Ascending aorta (tissue), 2 donors: ENCODE results near the gene GSDMA. TPM values are rescaled to one million over a fixed set of nuclear protein-coding genes. Genes with fewer than 3 reads are reported as not detected.

Source experiments
- DNase-seq, 2 donors: peaks; one replicate each; pipeline ENCODE4 v3.0.0-alpha.2; 2019; ENCODE audit warnings: low spot score in 2 of 2
- H3K27ac ChIP-seq, 2 donors: fragments of 200-600 bp; sonication (generic); one replicate each; pipeline ENCODE4 v1.5.1; 2016 to 2017; ENCODE audit warnings: mild to moderate bottlenecking in 1 of 2
- H3K27me3 ChIP-seq: fragments of 200-600 bp; sonication (generic); one replicate; pipeline ENCODE4 v1.5.1; 2017
- H3K36me3 ChIP-seq, 2 donors: fragments of 200-600 bp; sonication (generic); one replicate each; pipeline ENCODE4 v1.5.1; 2016
- H3K4me1 ChIP-seq, 2 donors: fragments of 200-600 bp; sonication (generic); one replicate each; pipeline ENCODE4 v1.5.1; 2016 to 2017; ENCODE audit warnings: mild to moderate bottlenecking in 1 of 2
- H3K4me3 ChIP-seq, 2 donors: fragments of 200-600 bp; sonication (generic); one replicate each; pipeline ENCODE4 v1.5.1; 2016 to 2017; ENCODE audit warnings: mild to moderate bottlenecking in 1 of 2
- H3K9me3 ChIP-seq, 2 donors: fragments of 200-600 bp; sonication (generic); one replicate each; pipeline ENCODE4 v1.5.1; 2016
- intact Hi-C: fragments of 100-400 bp; cut with DNase I; formaldehyde crosslinking; loops from one replicate; pipeline ENCODE4 v1.15.1; 2023
- total RNA-seq: library from RNA; depleted of rRNA; stranded (reverse); fragments of >200 nt; gene quantifications from one replicate; pipeline ENCODE4 v1.1.0, GENCODE V29; 2016
- TF ChIP-seq, protein P1 (sequence below), 3 experiments: fragments of 200-600 bp in 2 of 3; fragments of 450-650 bp in 1 of 3; sonication (generic) in 2 of 3; IDR thresholded peaks; one replicate each; pipeline ENCODE4 v1.5.1; 2016 to 2019; ENCODE audit warnings: antibody characterized with exemption in 3 of 3, mild to moderate bottlenecking in 1 of 3, moderate library complexity in 1 of 3

The GSDMA gene
- total RNA-seq, 1 donor from 2014 or later: not detected

DNA sequence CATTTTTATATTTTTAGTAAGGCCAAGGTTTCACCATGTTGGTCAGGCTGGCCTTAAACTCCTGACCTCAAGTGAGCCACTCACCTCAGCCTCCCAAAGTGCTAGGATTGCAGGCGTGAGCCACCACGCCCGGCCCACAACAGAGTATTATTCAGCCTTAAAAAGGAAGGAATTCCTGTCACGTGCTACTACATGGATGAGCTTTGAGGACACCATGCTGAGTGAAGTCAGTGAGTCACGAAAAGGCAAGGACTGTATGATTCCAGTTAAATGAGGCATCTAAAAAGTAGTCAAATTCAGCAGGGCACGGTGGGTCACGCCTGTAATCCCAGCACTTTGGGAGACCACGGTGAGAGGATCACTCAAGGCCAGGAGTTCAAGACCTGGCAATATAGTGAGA, 62.1 kb downstream of the GSDMA start:
- Histone ChIP-seq H3K27ac (no peak overlapping the region), H3K36me3 (peaks cover 59 to 71% of the 10 kb centered on the region in 2 donors), H3K4me3 (no peak overlapping the region), H3K27me3 (no peaks in the 10 kb centered on the region), H3K9me3 (no peaks in the 10 kb centered on the region), H3K4me1 (peaks cover 0 to 14% of the 10 kb centered on the region in 2 donors)
- TF ChIP-seq, protein P1, sequence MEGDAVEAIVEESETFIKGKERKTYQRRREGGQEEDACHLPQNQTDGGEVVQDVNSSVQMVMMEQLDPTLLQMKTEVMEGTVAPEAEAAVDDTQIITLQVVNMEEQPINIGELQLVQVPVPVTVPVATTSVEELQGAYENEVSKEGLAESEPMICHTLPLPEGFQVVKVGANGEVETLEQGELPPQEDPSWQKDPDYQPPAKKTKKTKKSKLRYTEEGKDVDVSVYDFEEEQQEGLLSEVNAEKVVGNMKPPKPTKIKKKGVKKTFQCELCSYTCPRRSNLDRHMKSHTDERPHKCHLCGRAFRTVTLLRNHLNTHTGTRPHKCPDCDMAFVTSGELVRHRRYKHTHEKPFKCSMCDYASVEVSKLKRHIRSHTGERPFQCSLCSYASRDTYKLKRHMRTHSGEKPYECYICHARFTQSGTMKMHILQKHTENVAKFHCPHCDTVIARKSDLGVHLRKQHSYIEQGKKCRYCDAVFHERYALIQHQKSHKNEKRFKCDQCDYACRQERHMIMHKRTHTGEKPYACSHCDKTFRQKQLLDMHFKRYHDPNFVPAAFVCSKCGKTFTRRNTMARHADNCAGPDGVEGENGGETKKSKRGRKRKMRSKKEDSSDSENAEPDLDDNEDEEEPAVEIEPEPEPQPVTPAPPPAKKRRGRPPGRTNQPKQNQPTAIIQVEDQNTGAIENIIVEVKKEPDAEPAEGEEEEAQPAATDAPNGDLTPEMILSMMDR (IDR thresholded peaks at IDR 0.05): no peak
- DNase-seq: no peak
- intact Hi-C loops: no loop called here

DNA sequence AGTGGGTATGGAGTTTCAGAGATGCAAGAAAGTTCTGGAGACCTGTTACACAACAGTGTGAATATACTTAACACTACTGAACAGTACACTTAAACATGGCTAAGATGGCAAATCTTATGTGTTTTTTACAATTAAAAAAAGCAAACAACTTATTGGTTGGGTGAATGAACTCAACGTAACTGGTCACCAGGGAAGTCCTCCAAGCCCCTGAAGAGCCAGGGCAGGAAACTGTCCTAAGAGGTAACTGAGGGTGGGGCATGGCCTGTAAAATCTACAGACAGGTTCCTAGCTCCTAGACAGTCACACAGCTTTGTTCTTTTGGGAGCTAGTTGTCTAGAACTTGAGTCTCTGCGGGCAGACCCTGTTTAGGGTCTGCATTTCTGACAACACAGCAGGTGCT, 62.8 kb downstream of the GSDMA start:
- intact Hi-C loops: no loop called here
- no peak for DNase-seq
- H3K27me3 ChIP-seq: no peaks in the 10 kb centered on the region
- TF ChIP-seq, protein P1 (IDR thresholded peaks at IDR 0.05): no peak
- H3K4me3 ChIP-seq: no peak overlapping the region
- H3K4me1 ChIP-seq: peaks cover 0 to 14% of the 10 kb centered on the region in 2 donors
- H3K9me3 ChIP-seq: no peaks in the 10 kb centered on the region
- no peak overlapping the region for H3K27ac ChIP-seq
- peaks cover 60 to 71% of the 10 kb centered on the region in 2 donors for H3K36me3 ChIP-seq

DNA sequence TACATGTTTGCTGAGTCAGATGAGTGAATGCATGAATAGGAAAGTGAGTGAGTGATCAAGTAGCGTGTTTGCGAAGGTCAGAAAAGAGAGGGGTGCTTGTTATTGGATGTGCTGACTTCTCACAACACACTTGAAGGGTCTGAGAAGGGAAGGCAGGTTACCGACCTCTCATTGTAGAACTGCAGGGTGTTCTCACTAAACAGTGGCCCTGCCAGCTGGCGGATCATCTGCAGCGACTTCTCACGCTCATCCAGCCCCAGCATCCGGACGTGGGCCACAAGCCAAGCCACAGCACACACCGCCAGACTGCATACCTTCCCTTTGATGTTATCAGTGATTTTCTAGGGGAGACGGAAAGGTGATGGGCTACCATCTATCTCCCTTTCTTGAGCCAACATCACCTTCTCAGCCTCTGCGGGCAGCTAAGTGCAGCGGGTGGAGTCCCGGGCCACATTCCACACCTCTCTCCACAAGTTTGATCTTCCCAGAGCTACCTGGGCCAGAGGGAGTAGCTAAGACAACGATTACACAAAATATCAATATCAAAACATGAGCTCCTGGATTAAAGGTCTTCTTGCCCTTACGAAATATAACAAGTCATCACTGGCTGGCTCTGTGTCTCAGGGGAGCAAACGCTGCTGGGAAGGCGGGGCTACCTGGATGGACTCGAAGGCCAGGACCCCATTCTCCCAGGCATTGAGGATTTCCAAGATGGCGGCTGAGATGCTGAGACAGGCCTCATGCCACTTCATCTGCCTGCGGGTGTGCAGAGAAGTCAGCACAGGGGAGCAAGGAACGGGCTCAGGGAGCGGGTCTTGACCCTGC, 63.4 kb downstream of the GSDMA start:
- Histone ChIP-seq H3K36me3 (peaks cover 66 to 74% of the 10 kb centered on the region in 2 donors), H3K4me1 (peaks cover 0 to 11% of the 10 kb centered on the region in 2 donors)

DNA sequence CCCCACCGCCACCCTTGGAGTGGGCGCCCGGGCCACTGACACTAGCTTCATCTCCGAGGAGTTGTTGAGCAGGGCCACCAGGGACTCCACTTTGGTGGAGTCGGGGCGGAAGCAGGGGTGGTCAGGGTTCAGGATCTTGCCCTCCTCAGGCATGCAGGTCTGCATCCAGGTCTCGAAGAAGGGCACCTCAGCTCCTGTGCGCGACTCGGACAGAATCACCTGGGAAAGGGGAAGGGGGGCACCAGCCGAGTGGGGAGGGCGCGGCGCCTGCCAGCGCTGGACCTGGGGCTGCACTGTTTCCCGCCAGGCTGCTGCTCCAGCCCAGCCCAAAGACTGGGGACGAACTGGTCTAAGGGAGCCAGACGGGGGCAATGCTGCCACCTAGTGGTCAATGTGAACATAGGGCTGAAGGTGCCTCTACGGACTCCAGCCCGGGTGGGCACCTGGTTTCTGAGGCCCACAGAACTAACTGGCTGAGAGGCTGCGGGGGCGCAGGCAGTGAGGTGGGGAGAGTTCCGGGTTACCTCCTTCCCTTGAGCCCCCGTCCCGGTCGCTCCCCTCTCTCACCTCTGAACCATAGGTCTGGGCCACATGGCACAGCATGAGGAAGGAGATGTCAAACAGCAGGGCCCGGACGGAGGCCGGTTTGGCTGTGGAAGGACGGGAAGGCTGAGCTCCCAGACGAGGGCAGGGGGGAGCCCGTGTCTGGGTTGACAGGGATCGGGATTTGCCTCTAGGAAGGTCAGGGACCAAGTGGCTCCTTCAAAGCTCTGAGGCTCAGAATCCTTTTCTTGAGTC, 64.2 kb downstream of the GSDMA start:
- intact Hi-C loops: loop anchor here (1.0 kb wide), 1 partner anchor 14 kb away; no protein-coding TSS in a partner anchor
- no peak overlapping the region for H3K4me3 ChIP-seq
- TF ChIP-seq, protein P1 (IDR thresholded peaks at IDR 0.05): peak; percentile 86 to 94 (median 92)
- H3K4me1 ChIP-seq: peaks cover 0 to 11% of the 10 kb centered on the region in 2 donors
- peaks cover 69 to 74% of the 10 kb centered on the region in 2 donors for H3K36me3 ChIP-seq
- peak in 1 of 2 donors; percentile 86 for DNase-seq
- peak overlapping the region in 1 of 2 donors; percentile 12 for H3K27ac ChIP-seq
- H3K27me3 ChIP-seq: no peaks in the 10 kb centered on the region
- H3K9me3 ChIP-seq: no peaks in the 10 kb centered on the region

More for the DNA sequence above, 63.4 kb downstream of the GSDMA start:
- TF ChIP-seq, protein P1 (IDR thresholded peaks at IDR 0.05): no peak
- Histone ChIP-seq H3K27ac (no peak overlapping the region), H3K27me3 (no peaks in the 10 kb centered on the region), H3K9me3 (no peaks in the 10 kb centered on the region), H3K4me3 (no peak overlapping the region)
- intact Hi-C loops: no loop called here
- no peak for DNase-seq

Other genes starting within 250 kb of the GSDMA start
- 64.2 TPM for gene MIEN1, start 232.5 kb upstream of the GSDMA start, total RNA-seq
- 1.6 TPM for gene GRB7, start 225.1 kb upstream of the GSDMA start, total RNA-seq
- gene IKZF3, start 98.7 kb upstream of the GSDMA start, total RNA-seq: 1.5 TPM
- gene ZPBP2, start 94.8 kb upstream of the GSDMA start, total RNA-seq: not detected
- gene GSDMB, start 44.4 kb upstream of the GSDMA start, total RNA-seq: 6.9 TPM
- 32.2 TPM for gene ORMDL3, start 35.4 kb upstream of the GSDMA start, total RNA-seq
- not detected for gene LRRC3C, start 35.3 kb upstream of the GSDMA start, total RNA-seq
- 93.1 TPM for gene PSMD3, start 17.8 kb downstream of the GSDMA start, total RNA-seq
- gene CSF3, start 52.4 kb downstream of the GSDMA start, total RNA-seq: 0.43 TPM
- gene MED24, start 91.4 kb downstream of the GSDMA start, total RNA-seq: 176 TPM
- gene THRA, start 100.0 kb downstream of the GSDMA start, total RNA-seq: 35.4 TPM
- 0.43 TPM for gene NR1D1, start 137.6 kb downstream of the GSDMA start, total RNA-seq
- 82.5 TPM for gene MSL1, start 159.0 kb downstream of the GSDMA start, total RNA-seq
- 48.9 TPM for gene CASC3, start 177.5 kb downstream of the GSDMA start, total RNA-seq
- gene RAPGEFL1, start 214.5 kb downstream of the GSDMA start, total RNA-seq: 8.7 TPM